Ascending aorta (tissue), 2 donors: ENCODE measurements around the gene RNF207. TPM values are rescaled to one million over a fixed set of nuclear protein-coding genes. Genes with fewer than 3 reads are reported as not detected.

ENCODE experiments used
- DNase-seq, 2 donors: peaks; one replicate each; pipeline ENCODE4 v3.0.0-alpha.2; 2019; ENCODE audit warnings: low spot score in 2 of 2
- H3K27ac ChIP-seq, 2 donors: fragments of 200-600 bp; sonication (generic); one replicate each; pipeline ENCODE4 v1.5.1; 2016 to 2017; ENCODE audit warnings: mild to moderate bottlenecking in 1 of 2
- H3K27me3 ChIP-seq: fragments of 200-600 bp; sonication (generic); one replicate; pipeline ENCODE4 v1.5.1; 2017
- H3K36me3 ChIP-seq, 2 donors: fragments of 200-600 bp; sonication (generic); one replicate each; pipeline ENCODE4 v1.5.1; 2016
- H3K4me1 ChIP-seq, 2 donors: fragments of 200-600 bp; sonication (generic); one replicate each; pipeline ENCODE4 v1.5.1; 2016 to 2017; ENCODE audit warnings: mild to moderate bottlenecking in 1 of 2
- H3K4me3 ChIP-seq, 2 donors: fragments of 200-600 bp; sonication (generic); one replicate each; pipeline ENCODE4 v1.5.1; 2016 to 2017; ENCODE audit warnings: mild to moderate bottlenecking in 1 of 2
- H3K9me3 ChIP-seq, 2 donors: fragments of 200-600 bp; sonication (generic); one replicate each; pipeline ENCODE4 v1.5.1; 2016
- intact Hi-C: fragments of 100-400 bp; cut with DNase I; formaldehyde crosslinking; loops from one replicate; pipeline ENCODE4 v1.15.1; 2023
- total RNA-seq: library from RNA; depleted of rRNA; stranded (reverse); fragments of >200 nt; gene quantifications from one replicate; pipeline ENCODE4 v1.1.0, GENCODE V29; 2016
- TF ChIP-seq, protein P1 (sequence below), 3 experiments: fragments of 200-600 bp in 2 of 3; fragments of 450-650 bp in 1 of 3; sonication (generic) in 2 of 3; IDR thresholded peaks; one replicate each; pipeline ENCODE4 v1.5.1; 2016 to 2019; ENCODE audit warnings: antibody characterized with exemption in 3 of 3, mild to moderate bottlenecking in 1 of 3, moderate library complexity in 1 of 3

The RNF207 gene
- total RNA-seq, 1 donor from 2014 or later, result 81.1 TPM

- TF ChIP-seq, protein P1, sequence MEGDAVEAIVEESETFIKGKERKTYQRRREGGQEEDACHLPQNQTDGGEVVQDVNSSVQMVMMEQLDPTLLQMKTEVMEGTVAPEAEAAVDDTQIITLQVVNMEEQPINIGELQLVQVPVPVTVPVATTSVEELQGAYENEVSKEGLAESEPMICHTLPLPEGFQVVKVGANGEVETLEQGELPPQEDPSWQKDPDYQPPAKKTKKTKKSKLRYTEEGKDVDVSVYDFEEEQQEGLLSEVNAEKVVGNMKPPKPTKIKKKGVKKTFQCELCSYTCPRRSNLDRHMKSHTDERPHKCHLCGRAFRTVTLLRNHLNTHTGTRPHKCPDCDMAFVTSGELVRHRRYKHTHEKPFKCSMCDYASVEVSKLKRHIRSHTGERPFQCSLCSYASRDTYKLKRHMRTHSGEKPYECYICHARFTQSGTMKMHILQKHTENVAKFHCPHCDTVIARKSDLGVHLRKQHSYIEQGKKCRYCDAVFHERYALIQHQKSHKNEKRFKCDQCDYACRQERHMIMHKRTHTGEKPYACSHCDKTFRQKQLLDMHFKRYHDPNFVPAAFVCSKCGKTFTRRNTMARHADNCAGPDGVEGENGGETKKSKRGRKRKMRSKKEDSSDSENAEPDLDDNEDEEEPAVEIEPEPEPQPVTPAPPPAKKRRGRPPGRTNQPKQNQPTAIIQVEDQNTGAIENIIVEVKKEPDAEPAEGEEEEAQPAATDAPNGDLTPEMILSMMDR (IDR thresholded peaks at IDR 0.05), result no peak
- intact Hi-C loops, result no loop called here
- no peak overlapping the region for H3K27ac ChIP-seq
- peak; percentile 25 to 87 for DNase-seq
- peak overlapping the region; percentile 64 for H3K4me3 ChIP-seq
- H3K27me3 ChIP-seq, result peaks cover 7% of the 10 kb centered on the region
- peaks cover 0 to 6% of the 10 kb centered on the region in 2 donors for H3K4me1 ChIP-seq
- no peaks in the 10 kb centered on the region for H3K36me3 ChIP-seq
- no peaks in the 10 kb centered on the region for H3K9me3 ChIP-seq
Measured at GRCh38 chr1:6259491-6260362, 53.8 kb downstream of the RNF207 start.

DNA sequence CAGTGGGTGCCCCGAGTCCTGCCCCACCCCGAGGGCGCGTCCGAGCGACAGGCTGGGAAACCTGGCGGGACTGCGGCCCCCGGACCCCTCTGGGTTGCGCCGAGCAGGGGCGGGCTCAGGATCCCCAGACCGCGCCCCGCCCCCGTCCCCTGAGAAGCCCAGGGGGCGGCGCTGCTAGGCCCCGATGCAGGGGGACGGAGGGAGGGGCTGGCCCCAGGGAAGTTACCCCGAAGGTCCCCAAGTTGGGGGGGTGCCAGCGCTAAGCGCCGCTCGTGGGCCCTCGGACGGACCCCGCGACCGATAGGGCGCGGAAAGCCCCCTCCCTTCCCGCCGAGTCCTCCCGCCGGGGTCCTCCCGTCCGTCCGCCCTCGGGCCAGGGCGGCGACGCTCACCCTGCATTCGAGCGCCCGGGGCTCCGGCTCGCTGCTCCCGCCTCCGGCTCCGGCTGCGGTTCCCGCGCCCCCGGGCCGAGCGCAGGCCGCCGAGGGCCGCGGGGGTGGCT, 54.6 kb downstream of the RNF207 start:
- intact Hi-C loops, result no loop called here

GRCh38 chr1:6260961-6261614, 55.2 kb downstream of the RNF207 start, which contains the start of gene GPR153:
TSS of gene GPR153 (minus strand) at chr1:6261098. CDS start at chr1:6254905, 6,193 bp downstream.
- DNase-seq, result no peak
- intact Hi-C loops, result no loop called here
- Histone ChIP-seq H3K36me3 (no peaks in the 10 kb centered on the region), H3K27ac (no peak within 1 kb of the TSS), H3K27me3 (peaks cover 7% of the 10 kb centered on the region), H3K4me1 (peaks cover 0 to 6% of the 10 kb centered on the region in 2 donors), H3K9me3 (no peaks in the 10 kb centered on the region), H3K4me3 (peak within 1 kb of the TSS; percentile 64 to 67)
- TF ChIP-seq, protein P1 (IDR thresholded peaks at IDR 0.05), result no peak

More for the DNA sequence above, 54.6 kb downstream of the RNF207 start:
- H3K4me1 ChIP-seq, result peaks cover 0 to 6% of the 10 kb centered on the region in 2 donors
- H3K9me3 ChIP-seq, result no peaks in the 10 kb centered on the region
- peaks cover 7% of the 10 kb centered on the region for H3K27me3 ChIP-seq
- no peak overlapping the region for H3K27ac ChIP-seq
- H3K36me3 ChIP-seq, result no peaks in the 10 kb centered on the region
- H3K4me3 ChIP-seq, result peak overlapping the region; percentile 64
- TF ChIP-seq, protein P1 (IDR thresholded peaks at IDR 0.05), result no peak
- no peak for DNase-seq

DNA sequence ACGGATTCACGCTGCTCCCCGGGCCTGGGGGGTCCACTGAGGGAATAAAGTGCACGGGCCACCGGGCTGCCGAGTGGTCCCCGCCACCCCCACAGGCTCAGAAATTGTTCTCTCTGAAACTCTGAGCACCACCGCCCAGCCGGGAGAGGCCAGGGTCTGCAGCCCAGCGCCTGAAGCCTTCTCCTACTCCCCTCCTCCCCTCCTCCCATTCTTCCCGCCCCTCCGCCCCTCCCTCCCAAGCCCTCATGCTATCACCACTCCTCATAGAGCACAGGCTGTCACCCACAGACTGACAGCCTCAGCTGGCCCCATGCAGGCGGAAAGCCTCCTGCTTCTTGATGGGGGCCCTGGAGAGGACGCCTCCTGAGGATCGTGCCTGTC, 55.7 kb downstream of the RNF207 start:
- no peaks in the 10 kb centered on the region for H3K36me3 ChIP-seq
- H3K4me3 ChIP-seq, result peak overlapping the region in 1 of 2 donors; percentile 67
- H3K9me3 ChIP-seq, result no peaks in the 10 kb centered on the region
- intact Hi-C loops, result no loop called here
- DNase-seq, result no peak
- H3K27me3 ChIP-seq, result peaks cover 7% of the 10 kb centered on the region
- peaks cover 0 to 6% of the 10 kb centered on the region in 2 donors for H3K4me1 ChIP-seq
- H3K27ac ChIP-seq, result no peak overlapping the region
- TF ChIP-seq, protein P1 (IDR thresholded peaks at IDR 0.05), result no peak

GRCh38 chr1:6262555-6263420, 56.9 kb downstream of the RNF207 start:
- H3K4me3 ChIP-seq, result no peak overlapping the region
- intact Hi-C loops, result no loop called here
- H3K27me3 ChIP-seq, result peaks cover 7% of the 10 kb centered on the region
- no peaks in the 10 kb centered on the region for H3K9me3 ChIP-seq
- H3K4me1 ChIP-seq, result peaks cover 0 to 6% of the 10 kb centered on the region in 2 donors
- H3K36me3 ChIP-seq, result no peaks in the 10 kb centered on the region
- no peak for DNase-seq
- TF ChIP-seq, protein P1 (IDR thresholded peaks at IDR 0.05), result no peak
- H3K27ac ChIP-seq, result no peak overlapping the region
